ENCODE results near the gene CUEDC1.

CUEDC1 gene

GRCh38 chr17:57972151-57972550, 16.9 kb upstream of the CUEDC1 start:
- no peak for TF ChIP-seq CTCF (IDR thresholded peaks at IDR 0.05; ENCODE audit: insufficient read depth, low read depth, low read length, missing control alignments)
- H3K4me3 ChIP-seq (ENCODE audit: low read length), result no peak overlapping the region
- no peak for DNase-seq (ENCODE audit: low read depth)

GRCh38 chr17:57971572-57971971, 16.4 kb upstream of the CUEDC1 start:
- TF ChIP-seq CTCF (IDR thresholded peaks at IDR 0.05; ENCODE audit: insufficient read depth, low read depth, low read length, missing control alignments), result no peak

GRCh38 chr17:57970710-57971109, 15.5 kb upstream of the CUEDC1 start:
- H3K4me3 ChIP-seq (ENCODE audit: low read length), result no peak overlapping the region
- DNase-seq (ENCODE audit: low read depth), result no peak
- no peak for TF ChIP-seq CTCF (IDR thresholded peaks at IDR 0.05; ENCODE audit: insufficient read depth, low read depth, low read length, missing control alignments)

More at GRCh38 chr17:57971572-57971971, 16.4 kb upstream of the CUEDC1 start:
- no peak for DNase-seq (ENCODE audit: low read depth)
- no peak overlapping the region for H3K4me3 ChIP-seq (ENCODE audit: low read length)

GRCh38 chr17:57968456-57968855, 13.2 kb upstream of the CUEDC1 start:
- no peak overlapping the region for H3K4me3 ChIP-seq (ENCODE audit: low read length)
- TF ChIP-seq CTCF (IDR thresholded peaks at IDR 0.05; ENCODE audit: insufficient read depth, low read depth, low read length, missing control alignments), result no peak
- DNase-seq (ENCODE audit: low read depth), result no peak

GRCh38 chr17:57966875-57967274, 11.7 kb upstream of the CUEDC1 start:
- H3K4me3 ChIP-seq (ENCODE audit: low read length), result no peak overlapping the region
- no peak for TF ChIP-seq CTCF (IDR thresholded peaks at IDR 0.05; ENCODE audit: insufficient read depth, low read depth, low read length, missing control alignments)
- DNase-seq (ENCODE audit: low read depth), result no peak

- TF ChIP-seq CTCF (IDR thresholded peaks at IDR 0.05; ENCODE audit: insufficient read depth, low read depth, low read length, missing control alignments), result no peak
- H3K4me3 ChIP-seq (ENCODE audit: low read length), result no peak overlapping the region
- no peak for DNase-seq (ENCODE audit: low read depth)
Measured at GRCh38 chr17:57966246-57966645, 11.0 kb upstream of the CUEDC1 start.

GRCh38 chr17:57965521-57966160, 10.4 kb upstream of the CUEDC1 start:
- H3K4me3 ChIP-seq (ENCODE audit: low read length), result no peak overlapping the region
- TF ChIP-seq CTCF (IDR thresholded peaks at IDR 0.05; ENCODE audit: insufficient read depth, low read depth, low read length, missing control alignments), result no peak
- no peak for DNase-seq (ENCODE audit: low read depth)
